Rectal smooth muscle tissue (tissue), 1 donor: Measurements from ENCODE around the gene P2RX6.
"Not testable (repeated sequence)": the region's sequence is repeated elsewhere in the genome, so short reads cannot be mapped to it uniquely, and the experiment has no call there.

Experiments
- H3K27ac ChIP-seq: one replicate; pipeline ENCODE4 v1.7.0; 2013; ENCODE audit warnings: low read depth, low read length, inconsistent platforms
- H3K27me3 ChIP-seq: one replicate; pipeline ENCODE4 v1.7.0; 2013; ENCODE audit warnings: low read length; ENCODE audit not compliant: control insufficient read depth, insufficient read depth
- H3K36me3 ChIP-seq: one replicate; pipeline ENCODE4 v1.7.0; 2013; ENCODE audit warnings: low read length; ENCODE audit not compliant: control insufficient read depth, insufficient read depth
- H3K4me1 ChIP-seq: one replicate; pipeline ENCODE4 v1.7.0; 2013; ENCODE audit warnings: low read length; ENCODE audit not compliant: control insufficient read depth, insufficient read depth
- H3K4me3 ChIP-seq: one replicate; pipeline ENCODE4 v1.7.0; 2013; ENCODE audit warnings: low read length
- H3K9ac ChIP-seq: one replicate; pipeline ENCODE4 v1.7.0; 2013; ENCODE audit warnings: low read length

P2RX6 gene

DNA sequence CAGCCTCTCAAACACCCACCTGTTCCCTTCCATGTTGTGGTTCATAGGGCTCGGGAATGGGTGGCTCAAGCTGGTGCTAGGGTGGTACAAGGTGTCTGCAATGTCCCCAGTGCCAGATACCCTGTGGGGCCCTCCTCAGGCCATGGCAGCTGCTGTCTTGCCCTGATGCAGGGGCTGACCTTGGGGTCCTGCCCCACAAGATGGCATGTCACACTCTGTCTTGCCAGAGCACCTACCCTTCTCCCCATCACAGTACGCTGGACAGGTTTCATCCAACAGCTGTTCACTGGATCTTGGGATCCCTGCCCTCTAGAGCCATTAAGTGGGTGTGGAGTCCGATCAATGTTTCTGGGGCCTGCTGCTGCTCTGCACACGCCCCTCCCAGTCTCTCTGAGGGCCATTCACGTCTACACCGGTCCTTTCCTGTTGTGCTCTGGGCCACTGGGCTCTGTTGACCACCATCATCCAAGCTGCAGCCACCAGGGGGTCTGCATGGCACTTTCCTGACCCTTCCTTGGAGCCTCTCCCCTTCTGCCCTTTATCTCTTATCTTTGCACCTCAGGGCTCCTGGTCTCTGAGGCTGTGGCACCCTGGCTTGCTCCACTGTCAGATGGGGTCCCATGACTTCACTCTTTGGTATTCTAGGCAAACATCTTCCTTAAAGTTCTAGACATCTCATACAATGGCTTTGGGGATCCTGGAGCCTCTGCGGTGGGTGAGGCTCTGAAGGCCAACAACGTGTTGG lies 37.9 kb downstream of the P2RX6 start:
- H3K4me1 ChIP-seq: no peaks in the 10 kb centered on the region
- H3K27ac ChIP-seq: no peak overlapping the region
- H3K4me3 ChIP-seq: no peak overlapping the region
- H3K9ac ChIP-seq: no peak overlapping the region
- H3K27me3 ChIP-seq: no peaks in the 10 kb centered on the region
- no peaks in the 10 kb centered on the region for H3K36me3 ChIP-seq

DNA sequence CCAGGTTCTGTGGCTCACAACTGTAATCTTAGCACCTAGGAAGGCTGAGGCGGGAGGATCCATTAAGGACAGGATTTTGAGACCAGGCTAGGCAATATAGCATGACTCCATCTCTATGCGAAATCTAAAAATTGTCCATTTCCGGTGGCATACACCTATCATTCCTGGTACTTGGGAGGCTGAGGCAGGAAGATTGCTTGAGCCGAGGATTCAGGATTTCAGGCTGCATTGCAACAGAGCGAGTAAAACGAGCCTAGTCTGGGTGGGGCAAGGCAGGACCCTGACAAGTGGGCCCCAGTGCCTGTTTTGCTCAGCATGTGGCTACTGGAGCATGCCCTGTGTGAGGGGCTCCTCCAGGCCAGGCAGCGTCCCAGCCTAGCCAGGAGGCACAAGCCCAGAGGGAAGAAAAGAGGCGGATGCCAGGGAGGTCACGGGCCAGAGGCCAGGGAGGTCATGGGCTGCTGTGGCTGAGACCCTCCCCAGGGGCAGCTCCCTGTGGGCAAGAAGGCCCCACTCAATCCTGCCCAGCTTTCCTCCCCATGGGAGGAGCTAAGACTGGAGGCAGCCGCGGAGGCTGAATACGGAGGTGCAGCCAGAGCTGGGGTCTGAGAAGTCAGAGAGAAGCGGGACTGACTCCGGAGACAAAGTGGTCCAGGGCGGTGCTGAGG lies 39.2 kb downstream of the P2RX6 start:
- H3K4me1 ChIP-seq: no peaks in the 10 kb centered on the region
- H3K36me3 ChIP-seq: no peaks in the 10 kb centered on the region
- H3K27me3 ChIP-seq: no peaks in the 10 kb centered on the region
- H3K9ac ChIP-seq: no peak overlapping the region
- H3K27ac ChIP-seq: no peak overlapping the region
- H3K4me3 ChIP-seq: no peak overlapping the region

DNA sequence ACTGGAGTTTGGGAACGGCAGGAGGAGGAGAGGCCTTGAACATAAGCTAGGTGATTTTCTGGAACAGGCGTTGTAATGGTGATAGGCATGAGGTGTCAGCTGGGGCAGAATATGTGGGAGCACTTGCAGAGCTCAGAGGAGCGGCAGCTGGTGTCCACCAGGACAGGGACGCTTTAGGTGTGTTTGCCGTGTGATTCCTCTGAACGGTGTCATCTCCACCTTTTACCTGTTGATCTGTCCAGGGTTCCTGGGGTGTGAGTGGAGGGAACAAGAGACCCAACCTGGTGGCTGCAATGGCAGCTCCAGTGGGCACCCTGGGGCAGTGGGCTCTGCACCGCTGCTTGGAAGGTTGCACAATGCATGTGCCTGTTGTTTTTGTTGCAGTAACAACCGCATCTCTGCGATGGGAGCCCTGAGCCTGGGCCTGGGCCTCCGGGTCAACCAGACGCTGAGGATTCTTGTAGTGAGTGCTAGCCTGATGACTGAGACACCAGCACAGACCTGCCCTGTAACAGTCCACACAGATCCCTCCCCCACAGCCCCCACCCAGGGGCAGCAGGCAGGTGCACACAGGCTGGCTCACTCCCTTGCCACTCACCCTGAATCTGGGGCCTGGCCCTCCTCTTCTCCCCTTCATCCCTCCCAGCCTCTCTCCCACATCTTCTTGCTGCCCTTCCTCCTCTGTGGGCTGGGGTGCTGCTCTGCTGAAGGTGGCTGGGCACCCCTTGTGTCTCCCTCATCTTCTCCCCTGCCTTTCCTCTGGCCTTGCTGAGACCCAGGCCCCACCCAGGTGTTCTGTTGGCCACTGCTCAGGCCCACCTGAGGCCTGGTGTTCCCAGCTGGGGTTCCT lies 40.0 kb downstream of the P2RX6 start:
- Histone ChIP-seq H3K27ac (no peak overlapping the region), H3K4me3 (no peak overlapping the region), H3K9ac (no peak overlapping the region), H3K27me3 (no peaks in the 10 kb centered on the region), H3K4me1 (no peaks in the 10 kb centered on the region), H3K36me3 (no peaks in the 10 kb centered on the region)

DNA sequence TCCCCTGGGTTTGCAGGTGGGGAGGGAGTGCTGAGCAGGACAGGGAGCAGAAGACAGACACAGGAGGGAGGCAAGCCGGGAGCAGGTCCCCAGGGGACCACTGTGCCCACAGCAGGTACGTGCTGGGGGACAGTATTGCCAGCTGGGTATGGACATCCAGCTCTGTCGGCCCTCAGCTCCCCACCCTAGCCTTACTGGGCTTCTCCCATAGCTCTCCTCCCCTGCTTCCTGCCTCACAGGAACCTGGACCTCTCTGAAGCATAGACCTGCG lies 40.5 kb downstream of the P2RX6 start:
- H3K36me3 ChIP-seq: no peaks in the 10 kb centered on the region
- no peak overlapping the region for H3K9ac ChIP-seq
- H3K27me3 ChIP-seq: no peaks in the 10 kb centered on the region
- H3K27ac ChIP-seq: no peak overlapping the region
- no peaks in the 10 kb centered on the region for H3K4me1 ChIP-seq
- H3K4me3 ChIP-seq: no peak overlapping the region

DNA sequence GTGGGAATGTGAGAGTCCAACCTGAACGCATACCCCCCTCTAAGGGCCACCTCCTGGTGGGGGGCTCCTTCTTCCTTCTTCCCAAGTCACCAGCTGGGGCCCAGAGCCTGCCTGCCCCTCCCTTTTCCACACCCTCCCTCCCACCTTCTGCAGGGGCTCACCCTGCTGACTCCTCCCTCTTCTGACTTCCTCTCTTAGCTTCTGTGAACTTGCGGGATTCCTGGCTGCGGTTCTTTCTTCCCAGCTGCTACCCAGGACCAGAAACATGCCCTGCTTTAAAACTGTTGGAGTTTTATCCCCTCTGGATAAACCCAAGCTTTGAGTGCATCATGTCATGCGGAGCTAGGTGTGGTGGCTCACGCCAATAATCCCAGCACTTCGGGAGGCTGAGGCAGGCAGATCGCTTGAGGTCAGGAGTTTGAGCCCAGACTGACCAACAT lies 40.9 kb downstream of the P2RX6 start:
- Histone ChIP-seq H3K4me1 (no peaks in the 10 kb centered on the region), H3K36me3 (no peaks in the 10 kb centered on the region), H3K27ac (no peak overlapping the region), H3K4me3 (no peak overlapping the region), H3K9ac (no peak overlapping the region), H3K27me3 (no peaks in the 10 kb centered on the region)

DNA sequence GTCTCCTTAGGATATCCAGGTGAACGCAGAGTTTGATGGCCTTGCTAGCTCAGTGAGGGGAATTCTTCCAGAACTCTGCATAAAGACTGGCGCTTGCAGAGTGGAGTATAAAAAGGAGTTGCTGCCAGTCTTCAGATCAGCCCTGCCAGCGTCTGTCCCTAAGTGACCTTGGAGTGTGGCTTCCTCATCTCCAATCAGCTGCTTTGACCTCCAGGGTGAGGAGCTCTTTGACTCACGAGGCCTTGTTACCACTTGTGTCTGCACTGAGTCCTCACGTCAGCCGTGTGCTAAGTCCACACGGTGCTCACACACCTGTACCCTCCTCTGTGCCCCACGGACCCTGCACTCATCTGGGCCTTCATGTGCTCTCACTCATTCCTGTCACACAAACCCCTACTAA lies 45.4 kb downstream of the P2RX6 start:
- H3K4me1 ChIP-seq, H3K4me3 ChIP-seq, H3K27me3 ChIP-seq, H3K9ac ChIP-seq, H3K36me3 ChIP-seq, H3K27ac ChIP-seq: not testable (repeated sequence)

DNA sequence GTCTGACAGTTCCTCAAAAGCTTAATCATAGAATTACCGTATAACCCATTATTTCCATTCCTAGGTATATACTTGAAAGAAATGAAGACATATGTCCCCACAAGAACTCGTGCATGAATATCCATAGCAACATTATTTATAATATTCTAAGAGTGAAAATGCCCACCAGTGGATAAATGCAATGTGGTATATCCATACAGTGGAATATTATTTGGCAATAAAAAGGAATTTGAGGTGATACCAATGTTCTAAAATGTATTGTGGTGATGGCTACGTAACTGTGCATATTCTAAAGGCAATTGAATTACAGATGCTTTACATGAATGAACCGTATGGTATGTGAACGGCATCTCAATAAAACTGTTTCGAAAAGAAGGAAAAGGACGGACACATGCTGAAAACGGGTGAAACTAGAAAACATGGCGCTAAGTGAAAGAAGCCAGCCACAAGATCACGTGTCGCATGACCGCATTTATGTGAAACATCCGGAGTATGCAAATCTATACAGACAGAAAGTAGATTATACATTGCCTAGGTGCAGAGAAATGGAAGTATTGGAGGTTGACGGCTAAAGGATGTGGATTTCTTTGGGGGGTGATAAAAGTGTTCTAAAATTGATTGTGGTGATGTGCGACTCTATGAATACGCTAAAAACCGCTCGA lies 46.8 kb downstream of the P2RX6 start:
- H3K4me1 ChIP-seq: not testable (repeated sequence)

DNA sequence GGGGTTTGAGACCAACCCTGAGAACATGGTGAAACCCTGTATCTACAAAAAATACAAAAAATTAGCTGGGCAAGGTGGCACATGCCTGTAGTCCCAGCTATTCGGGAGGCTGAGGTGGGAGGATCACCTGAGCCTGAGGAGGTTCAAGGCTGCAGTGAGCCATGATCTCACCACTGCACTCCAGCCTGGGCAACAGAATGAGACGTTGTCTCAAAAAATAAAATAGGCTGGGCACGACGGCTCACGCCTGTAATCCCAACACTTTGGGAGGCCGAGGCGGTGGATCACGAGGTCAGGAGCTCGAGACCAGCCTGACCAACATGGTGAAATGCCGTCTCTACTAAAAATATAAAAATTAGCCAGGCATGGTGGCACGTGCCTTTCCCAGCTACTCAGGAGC lies 49.5 kb downstream of the P2RX6 start:
- H3K9ac ChIP-seq, H3K4me3 ChIP-seq, H3K4me1 ChIP-seq, H3K36me3 ChIP-seq, H3K27ac ChIP-seq, H3K27me3 ChIP-seq: not testable (repeated sequence)

More for the DNA sequence above, 46.8 kb downstream of the P2RX6 start:
- H3K27me3 ChIP-seq, H3K4me3 ChIP-seq, H3K27ac ChIP-seq, H3K36me3 ChIP-seq, H3K9ac ChIP-seq: not testable (repeated sequence)

DNA sequence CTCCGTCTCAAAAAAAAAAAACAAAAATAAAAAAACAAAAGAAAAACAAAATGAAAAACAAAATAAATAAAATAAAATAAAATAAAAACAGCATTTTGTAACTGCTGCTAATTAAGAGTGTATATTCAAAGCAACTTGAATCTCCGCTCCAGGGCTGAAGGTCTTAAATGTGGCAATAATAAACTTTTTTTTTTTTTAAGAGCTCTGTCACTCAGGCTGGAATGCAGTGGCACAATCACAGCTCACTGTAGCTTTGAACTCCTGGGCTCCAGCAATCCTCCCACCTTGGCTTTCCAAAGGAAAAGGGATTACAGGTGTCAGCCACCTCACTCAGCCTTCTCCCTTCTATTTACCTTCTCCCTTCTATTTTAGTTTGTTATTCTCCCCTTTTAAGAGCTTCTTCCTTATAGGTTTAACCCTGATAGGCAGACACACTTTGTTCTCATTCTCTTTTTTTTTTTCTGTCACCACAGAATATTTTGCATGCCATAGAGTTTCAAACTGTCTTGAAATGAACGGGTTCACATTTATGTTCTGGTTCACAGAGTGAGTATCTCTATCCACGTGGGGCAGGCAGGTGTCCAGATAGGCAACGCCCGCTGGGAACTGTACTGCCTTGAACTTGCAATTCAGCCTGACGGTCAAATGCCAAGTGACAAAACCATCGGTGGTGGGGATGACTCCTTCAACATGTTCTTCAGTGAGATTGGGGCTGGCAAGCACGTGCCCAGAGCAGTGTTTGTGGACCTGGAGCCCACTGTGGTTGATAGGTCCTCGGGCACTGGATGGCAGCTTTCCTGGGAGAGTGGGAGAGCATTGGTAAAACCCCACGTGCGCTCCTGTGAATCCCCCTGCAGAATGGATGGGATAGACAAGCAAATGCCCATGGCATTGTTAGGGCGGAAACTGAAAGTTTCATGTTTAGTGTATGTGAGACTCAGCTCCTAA lies 50.2 kb downstream of the P2RX6 start:
- Histone ChIP-seq H3K9ac (no peak overlapping the region), H3K4me3 (no peak overlapping the region), H3K27me3 (no peaks in the 10 kb centered on the region), H3K4me1 (no peaks in the 10 kb centered on the region), H3K27ac (no peak overlapping the region), H3K36me3 (no peaks in the 10 kb centered on the region)

DNA sequence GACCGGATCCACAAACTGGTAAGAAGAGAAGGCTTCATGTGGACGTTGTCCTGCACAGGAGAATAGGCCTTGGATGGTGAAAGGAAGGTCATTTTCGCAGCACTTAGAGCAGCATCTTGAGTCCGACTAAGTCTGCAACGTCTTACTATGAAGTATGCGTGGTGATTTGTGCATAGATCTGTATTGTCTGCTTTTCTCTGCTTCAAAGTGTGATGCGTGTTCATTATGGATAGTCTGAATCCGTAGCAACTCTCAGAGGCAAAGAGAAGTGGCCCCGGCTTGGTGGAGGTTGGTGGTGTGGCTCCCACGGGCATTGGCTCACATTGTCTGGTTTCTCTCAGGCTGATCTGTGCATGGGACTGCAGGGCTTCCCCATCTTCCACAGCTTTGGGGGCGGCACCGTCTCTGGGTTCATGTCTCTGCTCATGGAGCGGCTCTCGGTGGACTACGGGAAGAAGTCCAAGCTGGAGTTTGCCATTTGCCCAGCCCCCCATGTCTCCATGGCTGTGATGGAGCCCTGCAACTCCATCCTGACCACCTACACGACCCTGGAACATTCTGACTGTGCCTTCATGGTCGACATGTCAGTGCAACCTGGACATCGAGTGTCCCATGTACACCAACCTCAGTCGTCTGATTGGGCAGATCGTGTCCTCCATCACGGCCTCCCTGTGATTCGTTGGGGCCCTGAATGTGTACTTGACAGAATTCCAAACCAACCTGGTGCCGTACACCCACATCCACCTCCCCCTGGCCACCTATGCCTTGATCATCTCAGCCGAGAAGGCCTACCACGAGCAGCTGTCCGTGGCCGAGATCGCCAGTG lies 52.3 kb downstream of the P2RX6 start:
- Histone ChIP-seq H3K27ac (no peak overlapping the region), H3K4me3 (no peak overlapping the region), H3K4me1 (no peaks in the 10 kb centered on the region), H3K27me3 (no peaks in the 10 kb centered on the region), H3K36me3 (no peaks in the 10 kb centered on the region), H3K9ac (no peak overlapping the region)
